ENCODE data around the gene FOXB1.

- TF ChIP-seq CTCF (IDR thresholded peaks at IDR 0.05; ENCODE audit: poor library complexity, severe bottlenecking): no peak
- TF ChIP-seq POLR2AphosphoS5 (IDR thresholded peaks at IDR 0.05): no peak
- no peak for TF ChIP-seq RAD21 (conservative IDR thresholded peaks at IDR 0.05)
Measured at GRCh38 chr15:60021589-60022378, 17.7 kb downstream of the FOXB1 start.
